Sciatic nerve (tissue), 2 donors: ENCODE data around the gene SEPHS1. TPM values are rescaled to one million over a fixed set of nuclear protein-coding genes. Genes with fewer than 3 reads are reported as not detected.
"Not testable (repeated sequence)": the region's sequence is repeated elsewhere in the genome, so short reads cannot be mapped to it uniquely, and the experiment has no call there.

Experiments used
- ATAC-seq: fragments of 200-7000 bp; cut with Tn5 transposase; one replicate; pipeline ENCODE4 v1.9.1; 2020; ENCODE audit warnings: mild to moderate bottlenecking, moderate library complexity
- DNase-seq: peaks from one replicate; pipeline ENCODE4 v3.0.0-alpha.2; 2020; ENCODE audit warnings: low spot score
- intact Hi-C: fragments of 100-400 bp; cut with DNase I; formaldehyde crosslinking; loops from one replicate; pipeline ENCODE4 v1.14.2; 2022
- total RNA-seq: library from RNA; stranded (reverse); fragmentation: NEBNext Ultra II Directional; extraction: Animal tissue kit (Norgen Biotek cat#: 25700); gene quantifications from one replicate; pipeline ENCODE4 v1.2.1, GENCODE V29; 2021
- donor health status: DM: no; HTN: no; CAD: no.
- donor health status: DM: no; HTN: no; CAD: no.

Gene SEPHS1
- total RNA-seq, 1 donor from 2014 or later: 34.8 TPM

DNA sequence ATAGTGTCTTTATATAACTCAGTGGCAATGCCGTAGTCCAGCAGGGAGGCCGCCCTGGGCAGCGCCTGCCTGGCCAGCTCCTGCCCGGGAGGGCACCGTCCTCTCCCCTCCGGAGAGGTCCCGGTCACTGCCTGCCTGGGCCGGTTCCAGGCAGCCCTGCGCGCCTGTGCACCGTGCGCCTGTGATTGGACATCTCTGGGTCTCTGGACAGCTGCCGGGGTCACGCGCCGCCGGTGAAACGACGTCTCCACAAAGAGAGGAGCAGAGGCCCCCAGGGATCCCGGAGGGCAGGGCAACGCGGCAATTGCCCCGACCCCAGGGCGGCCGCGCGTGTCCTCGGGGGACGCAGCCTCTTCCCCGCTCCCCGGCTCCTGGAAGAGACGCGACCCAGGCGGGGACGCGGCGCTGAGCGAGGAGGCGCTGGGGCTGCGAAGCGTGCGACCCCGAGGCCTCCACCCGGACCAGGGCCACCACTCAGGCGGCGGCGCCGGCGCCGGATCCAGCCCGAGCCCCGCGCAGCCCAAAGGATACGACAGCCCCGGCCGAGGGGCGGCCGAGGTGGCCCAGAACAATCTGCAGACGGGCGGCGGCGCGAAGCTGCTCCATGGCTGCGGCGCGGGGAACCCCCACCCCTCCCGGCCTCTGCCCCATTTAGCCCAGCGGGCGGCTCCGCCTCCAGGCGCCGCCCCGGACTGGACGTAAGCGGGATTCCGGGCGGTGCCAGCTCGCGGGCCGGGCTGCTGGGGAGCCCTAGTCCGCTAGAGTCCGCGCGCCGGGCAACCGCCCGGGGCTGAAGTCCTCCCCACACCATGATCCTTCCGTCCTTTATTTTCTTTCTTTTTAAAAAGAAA is 48.4 kb downstream of the SEPHS1 start, which contains the start of gene PHYH:
Gene PHYH, minus strand, starts transcription at position 628 of the 851 bp plus-strand sequence. Its CDS starts 22 bp downstream, at position 606.
- intact Hi-C loops: no loop called here
- DNase-seq: peak; percentile 94

DNA sequence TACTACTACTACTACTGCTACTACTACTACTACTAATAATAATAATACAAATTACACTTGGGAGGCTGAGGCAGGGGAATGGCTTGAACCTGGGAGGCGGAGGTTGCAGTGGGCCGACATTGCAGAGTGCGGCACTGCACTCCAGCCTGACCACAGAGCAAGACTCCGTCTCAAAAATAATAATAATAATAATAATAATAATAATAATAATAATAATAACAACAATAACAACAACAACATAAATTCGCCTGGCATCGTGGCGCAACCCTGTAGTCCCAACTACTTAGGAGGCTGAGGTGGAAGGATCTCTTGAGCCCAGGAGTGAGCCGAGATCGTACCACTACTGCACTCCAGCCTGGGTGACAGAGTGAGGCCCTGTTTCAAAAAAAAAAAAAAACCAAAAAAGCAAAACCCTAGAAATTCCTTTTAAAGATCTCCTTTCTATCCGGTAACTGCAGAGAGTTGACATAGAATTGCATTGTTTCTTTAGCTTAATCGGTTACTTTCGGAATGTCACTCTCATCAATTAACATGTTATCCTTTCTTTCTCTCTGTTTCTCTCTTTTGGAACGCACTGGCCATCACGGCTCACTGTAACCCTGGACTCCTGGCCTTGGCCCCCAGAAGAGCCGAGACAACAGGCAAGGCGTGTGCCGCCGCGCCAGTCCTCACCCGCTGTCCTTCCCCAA is 49.2 kb downstream of the SEPHS1 start:
- intact Hi-C loops: no loop called here
- DNase-seq: no peak
- ATAC-seq: no peak

More for the DNA sequence above, 48.4 kb downstream of the SEPHS1 start, which contains the start of gene PHYH:
- ATAC-seq: peak; percentile 94

- no peak for DNase-seq
- intact Hi-C loops: no loop called here
- ATAC-seq: no peak
These were observed 51.6 kb downstream of the SEPHS1 start for GRCh38 chr10:13296476-13296875.

DNA sequence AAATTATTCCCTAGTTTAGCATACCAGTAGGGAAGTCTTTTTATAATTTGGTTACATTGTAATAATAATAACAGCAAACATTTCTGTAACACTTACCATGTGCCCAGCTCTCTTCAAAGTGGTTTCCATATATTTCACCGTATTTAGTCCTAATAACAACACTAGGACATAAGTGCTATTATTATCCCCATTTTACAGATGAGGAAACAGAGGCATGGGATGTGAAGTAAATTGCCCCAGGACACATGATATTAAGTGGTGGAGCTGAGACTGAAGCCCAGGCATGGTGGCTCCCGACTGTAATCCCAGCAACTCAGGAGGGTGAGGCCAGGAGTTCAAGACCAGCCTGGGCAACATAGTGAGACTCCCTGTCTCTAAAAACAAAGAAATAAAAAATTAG is 53.3 kb downstream of the SEPHS1 start:
- intact Hi-C loops: no loop called here
- DNase-seq: no peak
- no peak for ATAC-seq

DNA sequence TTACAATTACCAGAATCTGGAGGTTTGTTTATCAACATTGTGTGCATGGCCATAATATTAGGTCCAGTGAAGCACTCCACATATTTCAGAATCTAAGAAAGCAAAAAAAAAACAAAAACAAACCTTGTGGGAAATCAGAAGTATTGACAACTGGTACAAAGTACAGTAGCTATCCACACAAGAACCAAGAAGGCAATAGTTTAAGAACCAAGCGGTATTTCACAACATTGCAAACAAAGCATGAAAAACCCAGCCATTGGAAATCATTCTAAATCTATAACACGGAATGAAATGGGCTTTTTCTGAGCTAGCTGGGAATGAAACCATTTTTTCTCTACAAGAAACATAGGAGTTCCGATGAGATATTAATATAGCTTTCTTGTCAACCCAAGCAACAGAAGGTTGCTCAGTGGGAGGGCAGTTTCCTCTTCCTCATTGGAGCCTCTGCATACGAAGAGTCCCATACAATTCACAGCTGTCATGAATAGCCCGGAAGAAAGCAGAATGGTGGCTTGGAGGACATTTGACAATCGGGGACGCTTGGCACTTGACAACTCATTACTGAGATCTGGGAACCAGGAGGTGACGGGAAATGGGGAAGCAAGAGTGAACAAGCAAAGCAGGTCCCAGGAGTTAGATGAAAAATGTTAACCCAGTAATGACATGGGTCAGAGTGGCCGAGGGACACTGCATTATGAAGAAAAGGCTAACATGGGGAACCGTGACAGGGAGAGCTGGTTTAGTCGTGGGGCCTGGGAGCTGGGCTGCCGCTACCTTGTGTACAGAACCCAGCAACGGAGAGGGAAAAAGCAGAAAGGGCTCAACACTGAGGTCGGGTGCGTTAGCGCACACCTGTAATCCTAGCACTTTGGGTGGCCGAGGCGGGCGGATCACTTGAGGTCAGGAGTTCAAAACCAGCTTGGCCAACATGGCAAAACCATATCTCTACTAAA is 56.0 kb downstream of the SEPHS1 start:
- intact Hi-C loops: no loop called here
- no peak for DNase-seq
- no peak for ATAC-seq

DNA sequence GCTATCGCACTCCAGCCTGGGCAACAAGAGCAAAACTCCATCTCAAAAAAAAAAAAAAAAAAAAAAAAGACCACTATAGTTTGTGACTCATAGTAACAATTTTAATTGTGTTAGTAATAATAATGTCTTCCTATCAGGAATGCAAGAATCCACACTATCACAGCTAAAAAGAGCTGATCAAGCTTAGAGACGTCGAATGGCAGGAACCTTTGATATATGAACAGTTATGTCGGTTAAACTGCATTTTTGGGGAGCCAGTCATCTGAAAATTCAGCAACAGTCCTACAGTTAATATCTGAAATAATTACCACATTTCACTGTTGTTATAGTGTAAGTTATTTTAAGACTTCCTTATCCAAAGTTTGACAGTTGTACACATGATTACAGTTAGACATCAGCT is 57.0 kb downstream of the SEPHS1 start:
- ATAC-seq: no peak
- intact Hi-C loops: no loop called here
- no peak for DNase-seq

DNA sequence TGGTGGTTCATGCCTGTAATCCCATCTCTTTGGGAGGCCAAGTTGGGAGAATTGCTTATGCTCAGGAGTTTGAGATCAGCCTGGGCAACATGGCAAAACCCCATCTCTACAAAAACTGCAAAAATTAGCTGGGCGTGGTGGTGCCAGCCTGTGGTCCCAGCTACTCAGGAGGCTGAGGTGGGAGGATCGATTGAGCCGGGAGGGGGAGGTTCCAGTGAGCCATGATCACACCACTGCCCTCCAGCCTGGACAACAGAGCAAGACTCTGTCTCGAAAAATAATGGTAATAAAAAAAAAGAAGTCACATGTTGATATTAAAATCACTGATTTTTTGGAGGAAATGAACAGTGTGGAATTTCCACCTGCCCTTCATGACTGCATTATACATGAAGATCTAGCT is 64.0 kb downstream of the SEPHS1 start:
- intact Hi-C loops: no loop called here
- no peak for DNase-seq
- no peak for ATAC-seq

GRCh38 chr10:13282348-13282747 is 65.7 kb downstream of the SEPHS1 start:
- DNase-seq, ATAC-seq, intact Hi-C loops: not testable (repeated sequence)

DNA sequence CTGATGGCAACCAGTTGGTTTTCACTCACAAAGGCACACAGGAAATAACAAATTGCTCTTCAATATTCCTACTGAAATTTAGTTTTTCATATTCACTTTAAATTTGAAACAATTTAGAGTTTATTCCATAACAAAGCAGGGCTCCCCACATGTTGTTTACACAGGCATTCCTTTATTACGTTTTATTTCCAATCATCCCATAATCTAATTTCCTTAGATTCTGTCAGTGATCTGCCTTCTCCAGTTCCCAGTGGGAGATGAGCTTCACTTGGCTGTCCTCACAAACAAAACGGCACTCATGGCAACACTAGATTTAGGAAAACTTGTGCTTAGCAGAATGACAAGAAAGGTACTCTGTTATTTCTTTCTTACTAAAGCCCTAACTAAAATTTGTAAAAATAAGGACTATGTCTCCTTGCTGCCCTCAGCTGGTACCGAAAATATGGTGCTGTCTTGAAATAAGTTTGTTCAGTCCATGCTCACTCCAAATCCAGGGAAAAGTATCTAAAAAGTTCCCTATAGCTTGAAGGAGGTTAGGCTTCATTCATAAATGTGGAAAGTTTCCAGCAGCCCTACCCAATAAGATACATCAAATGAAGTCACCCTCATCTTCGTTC is 71.2 kb downstream of the SEPHS1 start:
- DNase-seq: no peak
- intact Hi-C loops: no loop called here
- peak; percentile 25 for ATAC-seq

DNA sequence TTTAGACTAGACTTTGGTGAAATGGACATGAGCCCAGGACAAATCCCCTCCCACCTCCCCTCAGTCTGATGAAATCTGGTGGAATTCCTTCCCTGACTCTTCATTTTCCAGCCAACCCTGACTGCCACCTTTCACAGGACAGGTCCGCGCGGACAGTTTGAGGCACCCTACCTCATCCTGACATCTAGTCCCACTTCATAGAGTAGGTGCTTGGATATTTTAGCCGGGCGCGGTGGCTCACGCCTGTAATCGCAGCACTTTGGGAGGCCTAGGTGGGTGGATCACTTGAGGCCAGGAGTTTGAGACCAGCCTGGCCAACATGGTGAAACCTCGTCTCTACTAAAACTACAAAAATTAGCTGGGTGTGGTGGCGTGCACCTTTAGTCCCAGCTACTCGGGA is 71.9 kb downstream of the SEPHS1 start:
- DNase-seq, intact Hi-C loops, ATAC-seq: not testable (repeated sequence)

DNA sequence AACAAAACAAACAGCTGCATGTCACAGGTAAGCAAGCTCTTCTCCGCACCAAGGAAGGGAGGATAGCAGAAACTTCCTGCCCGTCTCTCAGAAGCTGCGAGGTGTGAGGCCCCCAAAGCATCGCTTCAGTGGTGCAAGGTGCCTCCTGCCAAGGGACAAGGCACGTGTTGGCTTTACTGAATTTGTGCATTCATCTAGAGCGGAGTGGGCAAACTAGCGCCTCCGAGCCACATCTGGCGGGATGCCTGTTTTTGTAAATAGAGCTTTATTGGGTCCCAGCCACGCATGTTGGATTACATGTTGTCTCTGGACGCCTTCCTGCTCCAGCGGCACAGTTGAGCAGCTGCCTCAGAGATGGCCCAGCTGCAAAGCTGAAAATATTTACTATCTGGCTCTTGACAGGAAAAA is 75.9 kb downstream of the SEPHS1 start:
- peak; percentile 76 for DNase-seq
- intact Hi-C loops: no loop called here
- peak; percentile 92 for ATAC-seq

DNA sequence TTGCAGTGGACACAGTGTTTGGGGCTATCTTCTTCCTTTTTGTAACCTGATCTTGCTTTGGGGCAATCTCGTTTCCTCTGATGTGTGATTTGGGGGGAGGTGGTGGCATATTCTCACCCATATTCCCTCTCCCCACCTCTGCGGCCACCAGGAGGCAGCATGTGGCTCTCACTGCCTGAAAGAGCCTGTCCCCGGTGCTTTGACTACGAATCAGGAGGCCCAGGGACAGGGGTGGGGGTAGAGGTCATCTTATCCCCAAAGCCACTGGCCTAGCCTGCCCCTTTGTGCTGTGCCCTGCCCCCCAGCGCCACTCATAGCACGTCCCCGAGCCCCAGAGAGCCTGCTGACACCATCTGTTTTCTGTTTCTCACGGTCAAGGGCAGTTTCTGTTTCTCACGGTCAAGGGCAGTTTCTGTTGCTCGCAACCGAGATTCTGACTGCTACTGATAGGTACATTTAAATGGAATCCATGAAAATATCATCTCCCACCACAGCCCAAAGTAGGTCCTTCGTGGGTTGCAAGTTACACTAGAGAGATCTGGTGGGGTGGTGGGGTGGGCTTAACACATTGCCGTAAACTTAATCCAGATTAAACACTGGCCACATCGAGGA is 76.4 kb downstream of the SEPHS1 start:
- DNase-seq: peak; percentile 67
- ATAC-seq: peak; percentile 80
- intact Hi-C loops: no loop called here

GRCh38 chr10:13270877-13271551 is 77.1 kb downstream of the SEPHS1 start:
- intact Hi-C loops: no loop called here
- ATAC-seq (peak; percentile 59), DNase-seq (no peak)

GRCh38 chr10:13268841-13269240 is 79.3 kb downstream of the SEPHS1 start:
- ATAC-seq (no peak), DNase-seq (no peak)
- intact Hi-C loops: no loop called here

GRCh38 chr10:13268310-13268709 is 79.8 kb downstream of the SEPHS1 start:
- no peak for DNase-seq
- intact Hi-C loops: no loop called here
- no peak for ATAC-seq
